GM23248 (cell line): Measurements from ENCODE around the gene ELL2.

ENCODE experiments used
- EZH2 ChIP-seq: fragments of 200-600 bp; sonication (generic); IDR thresholded peaks from 2 replicates; pipeline ENCODE4 v1.6.1; 2018; ENCODE audit warnings: antibody characterized with exemption, mild to moderate bottlenecking; ENCODE audit not compliant: insufficient read depth, poor library complexity, severe bottlenecking
- EZH2phosphoT487 ChIP-seq: fragments of 200-600 bp; sonication (generic); IDR thresholded peaks from 2 replicates; pipeline ENCODE4 v1.6.1; 2018; ENCODE audit warnings: antibody characterized with exemption, moderate library complexity, mild to moderate bottlenecking, low read depth; ENCODE audit not compliant: insufficient read depth

DNA sequence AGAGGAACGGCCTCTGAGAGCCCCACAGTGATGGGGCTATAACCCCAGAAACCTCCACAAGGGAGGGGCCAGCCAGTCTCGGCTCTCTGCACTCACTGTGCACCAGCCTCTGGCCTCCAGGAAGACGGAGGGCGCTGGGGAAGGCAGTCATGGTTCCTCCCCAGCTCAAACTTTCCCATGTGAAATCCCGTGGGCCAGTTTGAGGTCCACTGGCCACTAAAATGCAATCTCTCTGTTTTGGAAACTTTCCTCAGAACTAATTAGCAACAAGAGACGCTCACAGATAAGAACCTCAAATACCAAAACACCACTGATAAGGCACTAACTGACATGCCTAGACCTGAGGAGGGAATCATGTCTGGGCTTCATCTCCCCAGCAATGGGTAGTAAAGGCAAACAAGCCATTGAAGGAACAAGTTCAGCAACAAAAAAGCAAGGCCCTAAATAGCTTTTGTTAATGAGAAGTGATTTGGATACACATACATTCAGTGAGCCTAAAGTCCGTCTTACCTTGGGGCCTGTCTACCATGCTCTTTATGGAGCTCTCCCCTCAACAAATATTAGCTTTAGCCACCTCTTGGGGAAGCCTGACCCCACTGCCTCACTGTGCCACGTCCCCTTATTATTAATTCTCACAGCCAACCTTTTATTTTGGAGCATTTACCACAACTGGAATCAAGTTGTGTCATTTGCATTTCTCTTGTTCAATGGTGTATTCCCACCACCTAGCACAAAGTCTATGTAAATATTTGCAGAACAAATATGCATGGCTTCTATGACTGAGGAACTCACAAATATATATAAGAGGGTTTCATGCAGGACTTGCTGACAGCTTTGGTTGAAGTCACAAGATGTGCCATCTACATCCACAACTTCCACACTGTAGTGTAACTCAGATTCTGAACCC is 83.0 kb downstream of the ELL2 start:
- TF ChIP-seq EZH2phosphoT487 (no peak), EZH2 (no peak)
